Regular cardiac myocyte (primary cell): Measurements from ENCODE around the gene OR5D18. TPM values are rescaled to one million over a fixed set of nuclear protein-coding genes. Genes with fewer than 3 reads are reported as not detected.

Source experiments
- total RNA-seq: library from RNA; depleted of rRNA; stranded (reverse); fragments of >200 nt; gene quantifications from 2 replicates; pipeline ENCODE4 v1.2.3, GENCODE V29; 2014

OR5D18 gene
- not detected in 2 replicates for total RNA-seq

DNA sequence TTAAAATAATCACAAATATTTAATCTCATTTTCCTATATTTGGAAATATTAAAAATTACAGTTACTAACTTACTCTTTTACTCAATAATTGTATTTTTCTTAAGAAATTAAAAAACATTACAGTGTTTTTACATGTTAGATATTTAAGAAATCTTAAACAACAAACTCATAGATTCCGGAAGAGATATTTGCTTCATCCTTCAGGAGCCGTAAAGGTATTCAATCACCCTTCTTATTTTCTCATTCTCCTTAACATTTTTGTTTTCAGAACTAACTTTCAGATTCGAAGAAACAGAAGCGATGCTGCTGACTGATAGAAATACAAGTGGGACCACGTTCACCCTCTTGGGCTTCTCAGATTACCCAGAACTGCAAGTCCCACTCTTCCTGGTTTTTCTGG is at the start of gene OR5D18:
TSS of gene OR5D18 (plus strand) at position 301 of the 400 bp plus-strand sequence. CDS start at position 301, 0 bp downstream.

GRCh38 chr11:55773138-55773537 is 46.3 kb upstream of the OR5D18 start, which contains the start of gene OR5D13:
TSS of gene OR5D13 (plus strand) at chr11:55773438. CDS start at chr11:55773438, 0 bp downstream.

GRCh38 chr11:55795256-55795655 is 24.2 kb upstream of the OR5D18 start, which contains the start of gene OR5D14:
TSS of gene OR5D14 (plus strand) at chr11:55795556. CDS start at chr11:55795556, 0 bp downstream.

GRCh38 chr11:55811067-55811466 is 8.4 kb upstream of the OR5D18 start, which contains the start of gene OR5L1:
TSS of gene OR5L1 (plus strand) at chr11:55811367. CDS start at chr11:55811467, 100 bp downstream.

GRCh38 chr11:55826919-55827318 is 7.5 kb downstream of the OR5D18 start, which contains the start of gene OR5L2:
TSS of gene OR5L2 (plus strand) at chr11:55827219. CDS start at chr11:55827219, 0 bp downstream.

GRCh38 chr11:55838452-55838851 is 19.0 kb downstream of the OR5D18 start, which contains the start of gene OR5D16:
TSS of gene OR5D16 (plus strand) at chr11:55838752. CDS start at chr11:55838752, 0 bp downstream.

Other genes starting within 250 kb of the OR5D18 start
- gene OR4C16, start 247.5 kb upstream of the OR5D18 start, total RNA-seq, result not detected in 2 replicates
- not detected in 2 replicates for gene OR4C11, start 212.0 kb upstream of the OR5D18 start, total RNA-seq
- gene OR4P4, start 184.5 kb upstream of the OR5D18 start, total RNA-seq, result not detected in 2 replicates
- gene OR4S2, start 171.3 kb upstream of the OR5D18 start, total RNA-seq, result not detected in 2 replicates
- gene OR4C6, start 157.4 kb upstream of the OR5D18 start, total RNA-seq, result not detected in 2 replicates
- not detected in 2 replicates for gene OR5D13, start 46.2 kb upstream of the OR5D18 start, total RNA-seq
- gene OR5D14, start 24.1 kb upstream of the OR5D18 start, total RNA-seq, result not detected in 2 replicates
- not detected in 2 replicates for gene OR5L1, start 8.3 kb upstream of the OR5D18 start, total RNA-seq
- gene OR5L2, start 7.6 kb downstream of the OR5D18 start, total RNA-seq, result not detected in 2 replicates
- gene OR5D16, start 19.1 kb downstream of the OR5D18 start, total RNA-seq, result not detected in 2 replicates
- gene TRIM51, start 63.7 kb downstream of the OR5D18 start, total RNA-seq, result not detected in 2 replicates
- gene OR5W2, start 95.0 kb downstream of the OR5D18 start, total RNA-seq, result not detected in 2 replicates
- not detected in 2 replicates for gene OR5I1, start 116.8 kb downstream of the OR5D18 start, total RNA-seq
- gene OR10AG1, start 150.3 kb downstream of the OR5D18 start, total RNA-seq, result not detected in 2 replicates
- not detected in 2 replicates for gene OR5F1, start 175.0 kb downstream of the OR5D18 start, total RNA-seq
- gene OR5AS1, start 208.0 kb downstream of the OR5D18 start, total RNA-seq, result not detected in 2 replicates